HL-60 (cell line): ENCODE results near the gene PPP1R7.

Source experiments
- DNase-seq, 2 experiments: peaks; one replicate each; pipeline ENCODE4 v3.0.0-alpha.2; 2010 to 2020; ENCODE audit warnings: low read depth in 1 of 2, low spot score in 1 of 2
- H3K27ac ChIP-seq: fragments of 250-450 bp; sonication (Bioruptor Pico); replicated peaks from 2 replicates; pipeline ENCODE4 v1.5.1; 2020; ENCODE audit warnings: mild to moderate bottlenecking, moderate library complexity
- H3K27me3 ChIP-seq: fragments of 250-450 bp; sonication (Bioruptor Pico); 2 replicates; pipeline ENCODE4 v1.5.1; 2021; ENCODE audit warnings: mild to moderate bottlenecking, moderate library complexity; ENCODE audit not compliant: insufficient read depth, poor library complexity, severe bottlenecking
- H3K4me3 ChIP-seq: replicated peaks from 2 replicates; pipeline ENCODE4 v1.5.1; 2011; ENCODE audit warnings: mild to moderate bottlenecking, control low read depth, low read length; ENCODE audit not compliant: insufficient read depth
- CTCF ChIP-seq: IDR thresholded peaks from one replicate; pipeline ENCODE4 v1.5.1; 2011; ENCODE audit warnings: low read length, control low read depth, inconsistent platforms; ENCODE audit not compliant: insufficient read depth
- GABPA ChIP-seq: IDR thresholded peaks from 2 replicates; pipeline ENCODE4 v1.6.1; 2012; ENCODE audit warnings: low read depth
- POLR2AphosphoS5 ChIP-seq: IDR thresholded peaks from 2 replicates; pipeline ENCODE4 v1.6.1; 2012; ENCODE audit warnings: low read depth
- REST ChIP-seq: IDR thresholded peaks from 2 replicates; pipeline ENCODE4 v1.6.1; 2012; ENCODE audit warnings: low read depth; ENCODE audit not compliant: insufficient replicate concordance
- SPI1 ChIP-seq: IDR thresholded peaks from 2 replicates; pipeline ENCODE4 v1.6.1; 2012; ENCODE audit warnings: low read depth, mild to moderate bottlenecking, borderline replicate concordance

Gene PPP1R7

GRCh38 chr2:241197947-241198346, 47.7 kb downstream of the PPP1R7 start:
- H3K4me3 ChIP-seq, result no peak overlapping the region
- H3K27ac ChIP-seq, result no peak overlapping the region
- TF ChIP-seq POLR2AphosphoS5 (no peak), REST (no peak), CTCF (no peak), SPI1 (no peak), GABPA (no peak)
- H3K27me3 ChIP-seq, result no peaks in the 10 kb centered on the region
- DNase-seq, result no peak

GRCh38 chr2:241198381-241199279, 48.4 kb downstream of the PPP1R7 start:
- TF ChIP-seq POLR2AphosphoS5 (no peak), CTCF (no peak), SPI1 (no peak), REST (no peak), GABPA (no peak)
- Histone ChIP-seq H3K27me3 (no peaks in the 10 kb centered on the region), H3K27ac (no peak overlapping the region), H3K4me3 (no peak overlapping the region)
- DNase-seq, result no peak

GRCh38 chr2:241199286-241199685, 49.0 kb downstream of the PPP1R7 start:
- Histone ChIP-seq H3K4me3 (no peak overlapping the region), H3K27ac (no peak overlapping the region), H3K27me3 (no peaks in the 10 kb centered on the region)
- DNase-seq, result no peak
- TF ChIP-seq GABPA (no peak), REST (no peak), SPI1 (no peak), POLR2AphosphoS5 (no peak), CTCF (no peak)
